Ovary (tissue), 3 donors: ENCODE results near the gene ZNHIT6.

Experiments used
- CTCF ChIP-seq, 3 donors: fragments of 450-650 bp in 2 of 3; fragments of 200-600 bp in 1 of 3; IDR thresholded peaks; one replicate each; pipeline versions ENCODE4 v1.5.1 to v1.8.0; 2016 to 2022; ENCODE audit warnings: antibody characterized with exemption in 3 of 3, mild to moderate bottlenecking in 1 of 3
- POLR2A ChIP-seq: fragments of 450-650 bp; IDR thresholded peaks from one replicate; pipeline ENCODE4 v1.6.1; 2017; ENCODE audit warnings: antibody characterized with exemption, mild to moderate bottlenecking, moderate library complexity
- donor health status: DM: no; HTN: no; CAD: no.

- TF ChIP-seq CTCF (IDR thresholded peaks at IDR 0.05) (no peak), POLR2A (no peak)
Measured at GRCh38 chr1:85660541-85660940, 47.7 kb downstream of the ZNHIT6 start.
